ENCODE data around the gene HMCN1. TPM values are rescaled to one million over a fixed set of nuclear protein-coding genes. Genes with fewer than 3 reads are reported as not detected.

HMCN1 gene
- polyA plus RNA-seq, 2 donors: 0.83 to 1.9 TPM

DNA sequence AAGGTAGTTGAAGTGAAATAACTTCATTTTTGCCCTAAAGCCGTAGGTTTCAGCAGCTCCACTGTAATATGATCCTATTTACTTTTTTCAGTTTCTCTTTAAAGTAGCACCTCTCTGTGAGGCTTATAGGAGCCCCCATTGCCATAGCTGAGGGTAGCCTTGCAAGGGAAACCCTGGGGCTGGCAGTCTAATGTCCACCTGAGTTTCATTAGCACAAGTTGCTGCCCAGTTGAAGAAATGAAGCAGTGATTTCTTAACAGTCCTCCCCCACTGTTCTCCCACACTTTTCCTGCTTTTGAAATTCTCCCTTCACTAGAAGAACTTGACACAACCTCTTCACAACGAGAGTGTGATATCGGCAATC is 1.5 kb downstream of the HMCN1 start:
- H3K27me3 ChIP-seq (ENCODE audit: control insufficient read depth in 1 of 2, insufficient read depth in 2 of 2, low read length in 2 of 2): no peaks in the 10 kb centered on the region
- peak overlapping the region in 1 of 2 donors; percentile 54 for H3K27ac ChIP-seq (ENCODE audit: low read depth in 2 of 2, low read length in 1 of 2)
- WGBS, 2 donors: 23 to 43% methylated on average over 3 of the region's 3 CpGs
- peak overlapping the region in 1 of 2 donors; percentile 48 for H3K4me3 ChIP-seq (ENCODE audit: low read depth in 1 of 2, low read length in 2 of 2)
- no peaks in the 10 kb centered on the region for H3K9me3 ChIP-seq (ENCODE audit: control insufficient read depth in 2 of 2, insufficient read depth in 1 of 2, low read depth in 1 of 2, low read length in 1 of 2)
- no peaks in the 10 kb centered on the region for H3K4me1 ChIP-seq (ENCODE audit: control insufficient read depth in 2 of 2, insufficient read depth in 2 of 2, low read length in 1 of 2)
- no peaks in the 10 kb centered on the region for H3K36me3 ChIP-seq (ENCODE audit: control insufficient read depth in 2 of 2, insufficient read depth in 2 of 2, low read length in 1 of 2)

DNA sequence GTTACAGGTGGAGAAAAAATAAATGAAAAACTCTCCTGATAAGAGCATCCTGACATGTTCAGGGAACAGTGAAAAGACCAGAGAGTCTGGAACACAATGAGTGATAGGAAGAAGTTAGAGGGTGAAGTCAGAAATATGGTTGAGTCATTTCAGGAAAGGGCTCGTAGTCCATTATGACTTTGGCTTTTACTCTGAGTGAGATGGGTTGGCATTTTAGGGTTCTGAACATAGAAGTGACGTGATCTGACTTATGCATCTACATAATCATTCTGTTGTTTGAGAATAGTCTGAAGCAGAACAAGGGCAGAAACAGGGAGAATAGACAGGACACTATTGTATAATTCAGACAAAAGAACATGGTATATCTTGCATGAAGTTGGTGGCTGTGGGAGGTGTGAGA is 5.8 kb downstream of the HMCN1 start:
- Histone ChIP-seq H3K4me1 (ENCODE audit: control insufficient read depth in 2 of 2, insufficient read depth in 2 of 2, low read length in 1 of 2) (no peaks in the 10 kb centered on the region), H3K27ac (ENCODE audit: low read depth in 2 of 2, low read length in 1 of 2) (no peak overlapping the region), H3K9me3 (ENCODE audit: control insufficient read depth in 2 of 2, insufficient read depth in 1 of 2, low read depth in 1 of 2, low read length in 1 of 2) (no peaks in the 10 kb centered on the region), H3K36me3 (ENCODE audit: control insufficient read depth in 2 of 2, insufficient read depth in 2 of 2, low read length in 1 of 2) (no peaks in the 10 kb centered on the region), H3K4me3 (ENCODE audit: low read depth in 1 of 2, low read length in 2 of 2) (no peak overlapping the region), H3K27me3 (ENCODE audit: control insufficient read depth in 1 of 2, insufficient read depth in 2 of 2, low read length in 2 of 2) (no peaks in the 10 kb centered on the region)
- WGBS, 2 donors: 76 to 90% methylated on average over 2 of the region's 2 CpGs

DNA sequence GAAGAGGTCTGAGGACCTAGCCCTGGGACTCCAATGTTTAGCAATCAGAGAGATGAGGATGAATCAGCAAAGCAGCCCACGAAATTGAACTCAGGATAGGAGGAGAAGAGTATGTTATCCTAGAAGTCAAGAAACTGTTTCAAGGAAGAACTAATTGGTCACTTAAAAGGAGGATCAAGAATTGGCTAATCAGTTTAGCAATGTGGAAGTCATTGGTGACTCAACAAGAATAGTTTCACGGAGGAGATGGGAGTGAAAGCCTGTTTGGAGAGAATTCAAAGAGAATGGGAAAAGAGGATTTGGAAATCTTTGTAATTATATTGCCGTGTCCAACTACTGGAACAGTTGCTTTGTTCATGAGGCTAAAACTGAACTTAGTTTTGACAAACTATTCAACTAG is 7.4 kb downstream of the HMCN1 start:
- Histone ChIP-seq H3K4me3 (ENCODE audit: low read depth in 1 of 2, low read length in 2 of 2) (no peak overlapping the region), H3K27me3 (ENCODE audit: control insufficient read depth in 1 of 2, insufficient read depth in 2 of 2, low read length in 2 of 2) (no peaks in the 10 kb centered on the region), H3K9me3 (ENCODE audit: control insufficient read depth in 2 of 2, insufficient read depth in 1 of 2, low read depth in 1 of 2, low read length in 1 of 2) (no peaks in the 10 kb centered on the region), H3K36me3 (ENCODE audit: control insufficient read depth in 2 of 2, insufficient read depth in 2 of 2, low read length in 1 of 2) (no peaks in the 10 kb centered on the region), H3K4me1 (ENCODE audit: control insufficient read depth in 2 of 2, insufficient read depth in 2 of 2, low read length in 1 of 2) (no peaks in the 10 kb centered on the region), H3K27ac (ENCODE audit: low read depth in 2 of 2, low read length in 1 of 2) (no peak overlapping the region)
- WGBS, 2 donors: 40 to 57% methylated on average over 3 of the region's 3 CpGs

DNA sequence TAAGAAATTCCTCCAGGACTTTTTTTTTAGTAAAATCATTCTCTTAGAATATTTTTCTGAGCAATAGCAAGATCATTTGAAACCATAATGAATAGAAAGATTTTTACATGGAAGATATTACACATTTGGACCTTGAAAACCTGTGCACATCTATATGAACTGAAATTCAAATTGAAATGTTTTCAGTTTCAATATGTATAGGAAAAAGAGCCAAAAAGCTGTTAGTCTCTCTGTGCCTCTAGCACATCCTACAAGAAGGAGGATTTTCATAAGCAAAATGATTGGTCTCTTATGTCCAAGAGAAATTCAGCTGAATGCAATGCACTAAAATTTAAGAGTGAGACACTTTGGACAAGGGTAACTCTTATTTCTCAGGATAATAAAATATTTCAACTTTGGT is 8.2 kb downstream of the HMCN1 start:
- no peaks in the 10 kb centered on the region for H3K9me3 ChIP-seq (ENCODE audit: control insufficient read depth in 2 of 2, insufficient read depth in 1 of 2, low read depth in 1 of 2, low read length in 1 of 2)
- H3K36me3 ChIP-seq (ENCODE audit: control insufficient read depth in 2 of 2, insufficient read depth in 2 of 2, low read length in 1 of 2): no peaks in the 10 kb centered on the region
- H3K27ac ChIP-seq (ENCODE audit: low read depth in 2 of 2, low read length in 1 of 2): no peak overlapping the region
- H3K4me3 ChIP-seq (ENCODE audit: low read depth in 1 of 2, low read length in 2 of 2): no peak overlapping the region
- H3K27me3 ChIP-seq (ENCODE audit: control insufficient read depth in 1 of 2, insufficient read depth in 2 of 2, low read length in 2 of 2): no peaks in the 10 kb centered on the region
- no peaks in the 10 kb centered on the region for H3K4me1 ChIP-seq (ENCODE audit: control insufficient read depth in 2 of 2, insufficient read depth in 2 of 2, low read length in 1 of 2)

DNA sequence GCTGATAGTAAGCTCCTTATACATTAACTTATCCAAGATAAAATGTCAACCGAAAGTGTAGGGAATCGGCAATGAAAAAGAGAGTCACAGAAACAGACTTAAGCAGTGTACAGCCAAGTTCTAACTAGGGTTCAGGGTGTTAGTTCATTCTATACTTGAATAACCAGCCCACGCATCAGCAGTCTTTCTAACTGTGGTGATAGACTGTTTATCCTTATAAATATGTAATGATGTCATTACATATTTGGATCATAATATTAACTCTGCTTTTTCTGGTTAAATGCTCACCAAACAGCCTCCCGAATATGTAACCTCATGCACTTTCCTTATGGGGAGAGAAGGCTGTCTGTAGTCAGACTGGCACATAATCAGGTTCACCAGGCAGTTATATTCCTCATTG is 11.0 kb downstream of the HMCN1 start:
- WGBS, 2 donors: 79 to 80% methylated on average over 4 of the region's 4 CpGs
- no peaks in the 10 kb centered on the region for H3K9me3 ChIP-seq (ENCODE audit: control insufficient read depth in 2 of 2, insufficient read depth in 1 of 2, low read depth in 1 of 2, low read length in 1 of 2)
- no peak overlapping the region for H3K4me3 ChIP-seq (ENCODE audit: low read depth in 1 of 2, low read length in 2 of 2)
- H3K36me3 ChIP-seq (ENCODE audit: control insufficient read depth in 2 of 2, insufficient read depth in 2 of 2, low read length in 1 of 2): no peaks in the 10 kb centered on the region
- no peaks in the 10 kb centered on the region for H3K4me1 ChIP-seq (ENCODE audit: control insufficient read depth in 2 of 2, insufficient read depth in 2 of 2, low read length in 1 of 2)
- no peaks in the 10 kb centered on the region for H3K27me3 ChIP-seq (ENCODE audit: control insufficient read depth in 1 of 2, insufficient read depth in 2 of 2, low read length in 2 of 2)
- H3K27ac ChIP-seq (ENCODE audit: low read depth in 2 of 2, low read length in 1 of 2): no peak overlapping the region

DNA sequence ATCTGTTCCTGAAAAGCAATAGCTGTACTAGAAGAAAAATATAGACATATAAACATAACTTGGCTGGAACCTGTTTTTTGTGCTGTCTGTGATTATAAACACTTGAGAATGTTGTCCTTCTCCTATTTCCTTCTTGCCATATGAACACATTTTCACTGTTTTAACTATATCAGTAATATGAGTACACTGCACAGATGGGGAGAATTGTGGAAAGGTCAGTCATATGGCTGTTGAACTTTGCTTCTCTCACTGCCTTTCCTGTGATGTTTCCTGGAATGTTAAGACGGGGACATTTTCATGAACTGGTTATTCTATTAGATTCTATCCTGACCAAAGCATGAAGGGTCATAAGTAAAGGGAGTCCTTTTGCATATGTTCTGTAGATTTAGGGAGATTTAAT is 24.9 kb downstream of the HMCN1 start:
- H3K4me3 ChIP-seq (ENCODE audit: low read depth in 1 of 2, low read length in 2 of 2): no peak overlapping the region
- WGBS, 2 donors: 80 to 84% methylated on average over 1 of the region's 1 CpG
- no peaks in the 10 kb centered on the region for H3K4me1 ChIP-seq (ENCODE audit: control insufficient read depth in 2 of 2, insufficient read depth in 2 of 2, low read length in 1 of 2)
- no peaks in the 10 kb centered on the region for H3K27me3 ChIP-seq (ENCODE audit: control insufficient read depth in 1 of 2, insufficient read depth in 2 of 2, low read length in 2 of 2)
- H3K36me3 ChIP-seq (ENCODE audit: control insufficient read depth in 2 of 2, insufficient read depth in 2 of 2, low read length in 1 of 2): no peaks in the 10 kb centered on the region
- no peaks in the 10 kb centered on the region for H3K9me3 ChIP-seq (ENCODE audit: control insufficient read depth in 2 of 2, insufficient read depth in 1 of 2, low read depth in 1 of 2, low read length in 1 of 2)
- no peak overlapping the region for H3K27ac ChIP-seq (ENCODE audit: low read depth in 2 of 2, low read length in 1 of 2)

DNA sequence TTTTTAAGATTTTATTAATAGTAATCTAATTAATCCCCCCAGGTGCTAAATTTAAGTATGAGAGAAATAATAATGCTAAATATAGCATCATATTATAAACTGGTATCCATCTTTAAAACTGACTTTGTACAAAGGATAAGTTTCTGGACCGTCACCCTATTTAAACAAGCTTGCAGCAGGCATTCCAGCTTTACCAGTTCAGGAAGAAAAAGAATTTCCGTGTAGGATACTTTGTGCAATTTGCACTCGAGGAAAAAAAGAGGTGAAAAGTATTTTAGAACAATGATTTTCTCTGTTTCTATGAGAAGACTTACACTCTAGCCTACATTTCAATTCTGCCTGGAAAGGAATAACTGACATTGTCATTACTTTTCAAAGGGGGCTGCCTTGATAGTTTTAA is 27.6 kb downstream of the HMCN1 start:
- 40 to 45% methylated on average over 3 of the region's 3 CpGs for WGBS, 2 donors

DNA sequence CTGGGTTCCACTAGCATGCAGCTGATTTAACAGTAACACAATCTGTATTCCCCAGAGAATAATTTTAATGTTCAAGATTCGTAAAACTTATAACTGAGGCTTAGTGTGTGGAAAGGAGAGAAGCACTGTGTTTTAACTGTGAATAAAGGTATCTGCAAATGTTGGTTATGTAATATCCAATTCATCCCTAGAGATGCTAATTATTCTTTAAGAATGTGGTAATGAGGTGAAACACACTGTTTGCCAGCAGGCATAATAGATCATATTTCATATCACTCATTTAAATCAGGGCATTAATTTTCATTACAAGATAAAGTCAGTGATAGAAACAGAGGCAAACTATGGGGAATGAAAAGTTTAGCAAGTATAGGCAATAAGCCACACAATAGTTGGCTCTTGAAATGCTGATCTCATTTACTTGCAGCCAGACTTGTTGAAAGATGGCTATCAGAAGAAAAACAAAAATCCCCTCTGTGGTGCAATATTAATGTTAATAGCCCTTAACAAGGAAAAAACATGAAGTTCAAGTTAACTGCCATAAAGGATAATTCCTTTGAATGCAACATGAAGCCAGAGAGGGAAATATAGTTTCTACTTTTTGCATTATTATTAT is 33.4 kb downstream of the HMCN1 start:
- WGBS, 2 donors: 43 to 66% methylated on average over 1 of the region's 1 CpG
- no peak overlapping the region for H3K27ac ChIP-seq (ENCODE audit: low read depth in 2 of 2, low read length in 1 of 2)
- H3K9me3 ChIP-seq (ENCODE audit: control insufficient read depth in 2 of 2, insufficient read depth in 1 of 2, low read depth in 1 of 2, low read length in 1 of 2): no peaks in the 10 kb centered on the region
- no peaks in the 10 kb centered on the region for H3K27me3 ChIP-seq (ENCODE audit: control insufficient read depth in 1 of 2, insufficient read depth in 2 of 2, low read length in 2 of 2)
- H3K4me1 ChIP-seq (ENCODE audit: control insufficient read depth in 2 of 2, insufficient read depth in 2 of 2, low read length in 1 of 2): no peaks in the 10 kb centered on the region
- no peak overlapping the region for H3K4me3 ChIP-seq (ENCODE audit: low read depth in 1 of 2, low read length in 2 of 2)
- H3K36me3 ChIP-seq (ENCODE audit: control insufficient read depth in 2 of 2, insufficient read depth in 2 of 2, low read length in 1 of 2): no peaks in the 10 kb centered on the region

More for the DNA sequence above, 27.6 kb downstream of the HMCN1 start:
- Histone ChIP-seq H3K27me3 (ENCODE audit: control insufficient read depth in 1 of 2, insufficient read depth in 2 of 2, low read length in 2 of 2) (no peaks in the 10 kb centered on the region), H3K27ac (ENCODE audit: low read depth in 2 of 2, low read length in 1 of 2) (no peak overlapping the region), H3K4me3 (ENCODE audit: low read depth in 1 of 2, low read length in 2 of 2) (no peak overlapping the region), H3K36me3 (ENCODE audit: control insufficient read depth in 2 of 2, insufficient read depth in 2 of 2, low read length in 1 of 2) (no peaks in the 10 kb centered on the region), H3K4me1 (ENCODE audit: control insufficient read depth in 2 of 2, insufficient read depth in 2 of 2, low read length in 1 of 2) (no peaks in the 10 kb centered on the region), H3K9me3 (ENCODE audit: control insufficient read depth in 2 of 2, insufficient read depth in 1 of 2, low read depth in 1 of 2, low read length in 1 of 2) (no peaks in the 10 kb centered on the region)

DNA sequence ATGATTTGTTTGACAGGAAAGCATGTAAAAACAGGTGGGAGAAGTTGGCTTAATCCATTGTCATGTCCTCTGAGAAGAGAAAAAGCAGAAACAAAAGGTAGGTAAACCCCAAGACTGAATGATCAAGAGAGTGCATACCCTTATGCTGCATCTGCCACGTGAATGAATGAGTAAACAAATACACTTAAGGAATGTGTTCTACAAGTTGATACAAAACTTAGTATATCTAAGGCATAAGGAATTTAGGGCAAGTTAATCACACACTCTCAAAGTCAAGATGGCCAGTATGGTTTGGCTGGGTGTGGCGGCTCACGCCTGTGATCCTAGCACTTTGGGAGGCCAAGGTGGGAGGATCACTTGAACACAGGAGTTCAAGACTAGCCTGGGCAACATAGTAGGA is 34.2 kb downstream of the HMCN1 start:
- no peaks in the 10 kb centered on the region for H3K4me1 ChIP-seq (ENCODE audit: control insufficient read depth in 2 of 2, insufficient read depth in 2 of 2, low read length in 1 of 2)
- no peaks in the 10 kb centered on the region for H3K27me3 ChIP-seq (ENCODE audit: control insufficient read depth in 1 of 2, insufficient read depth in 2 of 2, low read length in 2 of 2)
- H3K9me3 ChIP-seq (ENCODE audit: control insufficient read depth in 2 of 2, insufficient read depth in 1 of 2, low read depth in 1 of 2, low read length in 1 of 2): no peaks in the 10 kb centered on the region
- no peak overlapping the region for H3K4me3 ChIP-seq (ENCODE audit: low read depth in 1 of 2, low read length in 2 of 2)
- 77 to 78% methylated on average over 3 of the region's 3 CpGs for WGBS, 2 donors
- H3K36me3 ChIP-seq (ENCODE audit: control insufficient read depth in 2 of 2, insufficient read depth in 2 of 2, low read length in 1 of 2): no peaks in the 10 kb centered on the region
- no peak overlapping the region for H3K27ac ChIP-seq (ENCODE audit: low read depth in 2 of 2, low read length in 1 of 2)

DNA sequence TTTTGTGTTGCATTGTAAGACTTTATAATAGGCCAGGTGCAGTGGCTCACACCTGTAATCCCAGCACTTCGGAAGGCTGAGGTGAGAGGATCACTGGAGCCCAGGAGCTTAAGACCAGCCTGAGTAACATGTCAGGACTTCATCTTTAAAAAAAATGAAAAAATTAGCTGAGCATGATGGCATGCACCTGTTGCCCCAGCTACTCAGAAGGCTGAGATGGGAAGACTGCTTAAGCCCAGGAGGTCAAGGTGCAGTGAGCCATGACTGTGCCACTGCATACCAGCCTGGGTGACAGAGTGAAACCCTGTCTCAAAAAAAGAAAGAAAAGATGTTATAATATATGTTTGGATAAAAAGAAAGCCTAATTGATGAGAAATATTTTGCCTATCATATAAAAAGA is 34.9 kb downstream of the HMCN1 start:
- H3K27me3 ChIP-seq (ENCODE audit: control insufficient read depth in 1 of 2, insufficient read depth in 2 of 2, low read length in 2 of 2): no peaks in the 10 kb centered on the region
- no peaks in the 10 kb centered on the region for H3K9me3 ChIP-seq (ENCODE audit: control insufficient read depth in 2 of 2, insufficient read depth in 1 of 2, low read depth in 1 of 2, low read length in 1 of 2)
- H3K4me1 ChIP-seq (ENCODE audit: control insufficient read depth in 2 of 2, insufficient read depth in 2 of 2, low read length in 1 of 2): no peaks in the 10 kb centered on the region
- WGBS, 2 donors: 85 to 90% methylated on average over 1 of the region's 1 CpG
- no peak overlapping the region for H3K4me3 ChIP-seq (ENCODE audit: low read depth in 1 of 2, low read length in 2 of 2)
- H3K27ac ChIP-seq (ENCODE audit: low read depth in 2 of 2, low read length in 1 of 2): no peak overlapping the region
- H3K36me3 ChIP-seq (ENCODE audit: control insufficient read depth in 2 of 2, insufficient read depth in 2 of 2, low read length in 1 of 2): no peaks in the 10 kb centered on the region
